ENCODE results near the gene FAM118A.
"Not testable (repeated sequence)": the region's sequence is repeated elsewhere in the genome, so short reads cannot be mapped to it uniquely, and the experiment has no call there.

FAM118A gene

GRCh38 chr22:45373592-45373991, 63.9 kb downstream of the FAM118A start:
- DNase-seq (ENCODE audit: low read depth in 1 of 2, low spot score in 1 of 2), result not testable (repeated sequence)

- DNase-seq (ENCODE audit: low read depth in 1 of 2, low spot score in 1 of 2), result no peak
Observed at GRCh38 chr22:45376009-45376408, 66.3 kb downstream of the FAM118A start.

GRCh38 chr22:45376703-45377102, 67.0 kb downstream of the FAM118A start:
- no peak for DNase-seq (ENCODE audit: low read depth in 1 of 2, low spot score in 1 of 2)

- DNase-seq (ENCODE audit: low read depth in 1 of 2, low spot score in 1 of 2), result no peak
Observed at GRCh38 chr22:45381348-45381747, 71.6 kb downstream of the FAM118A start.

- no peak for DNase-seq (ENCODE audit: low read depth in 1 of 2, low spot score in 1 of 2)
Observed at GRCh38 chr22:45389546-45389945, 79.8 kb downstream of the FAM118A start.
